ENCODE measurements around the gene DDN. TPM values are rescaled to one million over a fixed set of nuclear protein-coding genes. Genes with fewer than 3 reads are reported as not detected.

The DDN gene
- 0.09 TPM in 2 replicates for total RNA-seq

GRCh38 chr12:48999371-49000131 is at the start of gene DDN:
TSS of gene DDN (minus strand) at chr12:48999375. CDS start at chr12:48999287, 88 bp downstream.

GRCh38 chr12:49018261-49019119 is 19.3 kb upstream of the DDN start, which contains the start of gene PRKAG1:
TSS of gene PRKAG1 (minus strand) at chr12:49018776. CDS start at chr12:49018740, 36 bp downstream.

GRCh38 chr12:48978291-48978740 is 20.9 kb downstream of the DDN start, which contains the start of gene WNT1:
TSS of gene WNT1 (plus strand) at chr12:48978322. CDS start at chr12:48978651, 329 bp downstream.

GRCh38 chr12:48957141-48958048 is 41.8 kb downstream of the DDN start, which contains the start of gene ARF3:
TSS of gene ARF3 (minus strand) at chr12:48957487. CDS start at chr12:48941095, 16,392 bp downstream.

Other genes with a start within 250 kb of the DDN start
- 34.6 and 55.4 TPM in 2 replicates for gene ADCY6, start 210.3 kb downstream of the DDN start, total RNA-seq
- gene CACNB3, start 180.9 kb downstream of the DDN start, total RNA-seq, result 15.7 and 20.0 TPM in 2 replicates
- 98.9 and 102 TPM in 2 replicates for gene DDX23, start 147.2 kb downstream of the DDN start, total RNA-seq
- 1.5 and 2.9 TPM in 2 replicates for gene RND1, start 133.5 kb downstream of the DDN start, total RNA-seq
- gene FKBP11, start 73.9 kb downstream of the DDN start, total RNA-seq, result 13.0 and 19.2 TPM in 2 replicates
- gene ARF3, start 41.9 kb downstream of the DDN start, total RNA-seq, result 37.4 and 38.4 TPM in 2 replicates
- gene WNT10B, start 27.6 kb downstream of the DDN start, total RNA-seq, result 0.09 TPM in 1 of 2 replicates, not detected in the other
- gene WNT1, start 21.1 kb downstream of the DDN start, total RNA-seq, result not detected in 2 replicates
- gene PRKAG1, start 19.4 kb upstream of the DDN start, total RNA-seq, result 45.0 and 48.8 TPM in 2 replicates
- gene KMT2D, start 61.4 kb upstream of the DDN start, total RNA-seq, result 36.2 and 58.5 TPM in 2 replicates
- gene RHEBL1, start 70.6 kb upstream of the DDN start, total RNA-seq, result 0.94 and 2.1 TPM in 2 replicates
- 7.5 and 7.8 TPM in 2 replicates for gene DHH, start 95.4 kb upstream of the DDN start, total RNA-seq
- gene LMBR1L, start 111.5 kb upstream of the DDN start, total RNA-seq, result 73.7 and 107 TPM in 2 replicates
- gene TUBA1B, start 132.0 kb upstream of the DDN start, total RNA-seq, result 1,723 and 2,063 TPM in 2 replicates
- 928 and 1,246 TPM in 2 replicates for gene TUBA1A, start 189.7 kb upstream of the DDN start, total RNA-seq